T47D (cell line): ENCODE results near the gene HMOX1.

Experiments
- DNase-seq, 2 experiments: peaks; one replicate each; pipeline versions ENCODE4 v3.0.0 to v3.0.0-alpha.2; 2011 to 2012; ENCODE audit warnings: low read depth in 1 of 2, low spot score in 1 of 2
- JUND ChIP-seq: IDR thresholded peaks from 2 replicates; pipeline ENCODE4 v1.6.1; 2012; ENCODE audit warnings: low read depth
- in situ Hi-C: cut with HindIII; loops from 2 replicates; pipeline ENCODE4 v1.10.0; 2016; ENCODE audit warnings: low sequenced_read_pairs, low pct_unique_long_range_greater_than_20kb

Gene HMOX1

DNA sequence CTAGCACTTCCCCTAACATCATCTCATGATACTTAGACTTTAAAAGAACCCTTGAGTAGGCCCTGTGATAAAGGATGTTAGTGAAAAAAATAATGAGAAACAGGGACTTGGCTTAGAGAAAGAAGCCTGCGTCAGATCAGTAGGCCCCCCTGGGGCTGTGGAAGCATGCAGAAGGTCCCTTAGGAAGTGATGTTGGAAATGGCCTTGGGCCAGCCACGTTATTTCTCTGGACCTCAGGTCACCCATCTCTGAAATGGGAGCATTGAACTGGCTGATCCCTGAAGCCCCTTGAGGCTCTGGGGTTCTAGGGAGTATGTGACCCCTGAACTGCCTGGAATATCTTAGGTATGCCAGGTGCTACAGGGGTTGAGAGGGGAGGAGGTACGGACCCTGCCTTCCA lies 59.2 kb downstream of the HMOX1 start:
- no peak for TF ChIP-seq JUND
- in situ Hi-C loops, result no loop called here

DNA sequence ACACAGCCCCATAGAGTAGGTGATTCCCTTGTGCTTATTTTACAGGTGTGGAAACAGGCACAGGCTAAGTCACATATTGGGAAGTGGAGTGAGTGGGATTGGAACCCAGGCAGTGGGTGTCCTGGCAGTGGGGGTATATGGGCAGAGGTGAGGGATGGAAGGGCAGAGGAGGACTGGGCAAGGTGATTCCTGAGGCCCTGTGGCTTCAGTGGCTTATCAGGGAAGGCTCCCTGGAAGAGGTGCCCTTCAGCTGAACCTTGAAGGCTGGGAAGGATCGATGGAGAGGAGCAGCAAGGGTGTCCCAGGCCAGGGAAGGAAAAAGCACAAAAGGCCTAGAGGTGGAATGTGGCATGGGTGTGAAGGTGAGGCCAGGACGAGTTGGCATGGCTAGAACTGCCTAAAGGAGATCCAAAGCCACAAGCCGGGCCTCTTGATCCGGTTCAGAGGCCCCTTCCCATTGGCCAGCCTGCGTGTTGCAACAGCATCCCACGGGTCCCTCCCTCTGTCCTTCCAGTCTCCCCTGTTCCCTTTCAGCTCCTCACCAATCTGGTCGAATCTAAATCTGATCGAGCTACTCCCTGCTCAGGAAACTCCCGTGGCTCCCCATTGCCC lies 60.7 kb downstream of the HMOX1 start:
- in situ Hi-C loops, result no loop called here
- peak in 1 of 2 experiments; percentile 81 for DNase-seq
- TF ChIP-seq JUND, result no peak

More for the DNA sequence above, 59.2 kb downstream of the HMOX1 start:
- DNase-seq, result no peak

DNA sequence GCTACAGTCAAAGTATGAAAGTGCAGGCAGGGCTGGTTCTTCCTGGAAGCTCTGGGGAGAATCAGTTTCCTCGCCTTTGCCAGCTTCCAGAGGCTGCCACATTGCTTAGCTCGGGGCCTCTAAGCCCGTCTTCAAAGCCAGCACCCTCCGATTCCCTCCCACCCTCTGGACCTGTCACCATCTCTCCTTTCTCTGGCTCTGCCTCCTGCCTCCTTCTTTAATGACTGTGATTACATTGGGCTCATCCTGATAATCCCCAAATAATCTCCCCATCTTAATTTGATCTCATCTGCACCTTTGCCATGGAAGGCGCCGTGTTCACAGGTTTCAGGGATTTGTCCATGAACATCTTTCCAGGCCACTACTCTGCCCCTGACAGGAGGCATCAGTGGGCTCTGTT lies 61.6 kb downstream of the HMOX1 start:
- in situ Hi-C loops, result no loop called here
- no peak for DNase-seq
- no peak for TF ChIP-seq JUND

DNA sequence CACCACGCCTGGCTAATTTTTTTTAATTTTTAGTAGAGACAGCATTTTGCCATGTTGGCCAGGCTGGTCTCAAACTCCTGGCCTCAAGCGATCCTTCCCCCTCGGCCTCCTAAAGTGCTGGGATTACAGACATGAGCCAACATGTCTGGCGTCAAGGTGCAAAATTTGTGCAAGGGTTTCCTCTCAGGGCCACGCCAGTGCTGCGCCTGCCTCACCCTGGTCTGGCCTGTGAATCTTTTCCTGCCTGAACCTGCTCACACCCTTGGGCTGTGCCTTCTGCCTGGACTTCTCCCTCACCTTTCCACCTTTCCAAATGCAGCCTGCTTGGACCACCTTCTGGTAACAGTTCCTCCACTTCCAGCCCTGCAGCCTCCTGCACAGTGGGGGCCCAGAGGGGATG lies 62.4 kb downstream of the HMOX1 start:
- in situ Hi-C loops, result no loop called here
- DNase-seq, result no peak
- TF ChIP-seq JUND, result no peak
